HG02970 (cell line): ENCODE data around the gene STH.
"Not testable (repeated sequence)": the region's sequence is repeated elsewhere in the genome, so short reads cannot be mapped to it uniquely, and the experiment has no call there.

Experiments used
- ATAC-seq: cut with Tn5 transposase; IDR thresholded peaks from one replicate; pipeline ENCODE4 v1.9.1; 2021; ENCODE audit warnings: mild to moderate bottlenecking, moderate library complexity, moderate number of reproducible peaks; ENCODE audit not compliant: unreplicated experiment, low FRiP score

Gene STH

GRCh38 chr17:45998987-45999899, at the start of gene STH:
TSS of gene STH (plus strand) at chr17:45999250. CDS start at chr17:45999280, 30 bp downstream.
- no peak for ATAC-seq

GRCh38 chr17:45949755-45950320, 49.2 kb upstream of the STH start:
- ATAC-seq = no peak

- ATAC-seq = no peak
Observed at GRCh38 chr17:45950888-45951287, 48.2 kb upstream of the STH start.

GRCh38 chr17:45951403-45951802, 47.6 kb upstream of the STH start:
- no peak for ATAC-seq

GRCh38 chr17:45951941-45952340, 47.1 kb upstream of the STH start:
- no peak for ATAC-seq

- no peak for ATAC-seq
Observed at GRCh38 chr17:45952814-45953320, 46.2 kb upstream of the STH start.

GRCh38 chr17:45953561-45953960, 45.5 kb upstream of the STH start:
- ATAC-seq = no peak

- no peak for ATAC-seq
Observed at GRCh38 chr17:45954914-45955313, 44.1 kb upstream of the STH start.

- no peak for ATAC-seq
Observed at GRCh38 chr17:45955326-45955725, 43.7 kb upstream of the STH start.

- ATAC-seq = no peak
Observed at GRCh38 chr17:45956090-45956489, 43.0 kb upstream of the STH start.

GRCh38 chr17:45956746-45957145, 42.3 kb upstream of the STH start:
- ATAC-seq = not testable (repeated sequence)

GRCh38 chr17:45958307-45958706, 40.7 kb upstream of the STH start:
- ATAC-seq = no peak

GRCh38 chr17:45958994-45959665, 39.9 kb upstream of the STH start:
- no peak for ATAC-seq

GRCh38 chr17:45960311-45960710, 38.7 kb upstream of the STH start:
- no peak for ATAC-seq

- ATAC-seq = no peak
Observed at GRCh38 chr17:45961206-45961605, 37.8 kb upstream of the STH start.

GRCh38 chr17:45962221-45962972, 36.7 kb upstream of the STH start:
- no peak for ATAC-seq

GRCh38 chr17:45963283-45963682, 35.8 kb upstream of the STH start:
- ATAC-seq = no peak

GRCh38 chr17:45963889-45964288, 35.2 kb upstream of the STH start:
- ATAC-seq = no peak

GRCh38 chr17:45964634-45965033, 34.4 kb upstream of the STH start:
- no peak for ATAC-seq

GRCh38 chr17:45965812-45966211, 33.2 kb upstream of the STH start:
- no peak for ATAC-seq
